ENCODE results near the gene EPHA7. TPM values are rescaled to one million over a fixed set of nuclear protein-coding genes. Genes with fewer than 3 reads are reported as not detected.

EPHA7 gene
- total RNA-seq, 2 experiments from 2014 or later, result not detected

GRCh38 chr6:93337014-93337413 lies 82.3 kb downstream of the EPHA7 start:
- TF ChIP-seq CTCF (IDR thresholded peaks at IDR 0.05), result no peak
- no peaks in the 10 kb centered on the region for H3K36me3 Mint-ChIP-seq (ENCODE audit: low read depth)
- H3K9me3 Mint-ChIP-seq, result no peaks in the 10 kb centered on the region
- H3K27ac Mint-ChIP-seq, result no peak overlapping the region
- DNase-seq, result no peak
- intact Hi-C loops (cut with micrococcal nuclease), result no loop called here
- POLR2A ChIA-PET, result no interaction called here
- ATAC-seq, result no peak
- CTCF ChIA-PET, result no interaction called here
- H3K4me1 Mint-ChIP-seq (ENCODE audit: low read depth), result no peaks in the 10 kb centered on the region
- no peak overlapping the region for H3K4me3 Mint-ChIP-seq
- no peaks in the 10 kb centered on the region for H3K27me3 Mint-ChIP-seq

- TF ChIP-seq CTCF (IDR thresholded peaks at IDR 0.05), result no peak
- no peak for ATAC-seq
- POLR2A ChIA-PET, result no interaction called here
- DNase-seq, result no peak
- Mint-ChIP-seq H3K36me3 (ENCODE audit: low read depth) (no peaks in the 10 kb centered on the region), H3K4me3 (no peak overlapping the region), H3K27me3 (no peaks in the 10 kb centered on the region), H3K9me3 (peaks cover 3% of the 10 kb centered on the region), H3K27ac (no peak overlapping the region), H3K4me1 (ENCODE audit: low read depth) (no peaks in the 10 kb centered on the region)
- intact Hi-C loops (cut with micrococcal nuclease), result no loop called here
- CTCF ChIA-PET, result no interaction called here
These were observed 89.9 kb downstream of the EPHA7 start for GRCh38 chr6:93329301-93330000.

GRCh38 chr6:93327857-93328256 lies 91.5 kb downstream of the EPHA7 start:
- no peak overlapping the region for H3K27ac Mint-ChIP-seq
- POLR2A ChIA-PET, result no interaction called here
- H3K27me3 Mint-ChIP-seq, result no peaks in the 10 kb centered on the region
- DNase-seq (no peak), ATAC-seq (no peak)
- CTCF ChIA-PET, result no interaction called here
- H3K9me3 Mint-ChIP-seq, result peaks cover 3% of the 10 kb centered on the region
- H3K4me1 Mint-ChIP-seq (ENCODE audit: low read depth), result no peaks in the 10 kb centered on the region
- TF ChIP-seq CTCF (IDR thresholded peaks at IDR 0.05), result no peak
- no peaks in the 10 kb centered on the region for H3K36me3 Mint-ChIP-seq (ENCODE audit: low read depth)
- intact Hi-C loops (cut with micrococcal nuclease), result no loop called here
- H3K4me3 Mint-ChIP-seq, result no peak overlapping the region

GRCh38 chr6:93325761-93326160 lies 93.6 kb downstream of the EPHA7 start:
- no peaks in the 10 kb centered on the region for H3K36me3 Mint-ChIP-seq (ENCODE audit: low read depth)
- intact Hi-C loops (cut with micrococcal nuclease), result no loop called here
- DNase-seq (no peak), ATAC-seq (no peak)
- H3K4me1 Mint-ChIP-seq (ENCODE audit: low read depth), result no peaks in the 10 kb centered on the region
- ChIA-PET POLR2A (no interaction called here), CTCF (no interaction called here)
- no peaks in the 10 kb centered on the region for H3K27me3 Mint-ChIP-seq
- H3K9me3 Mint-ChIP-seq, result peaks cover 3% of the 10 kb centered on the region
- H3K27ac Mint-ChIP-seq, result no peak overlapping the region
- no peak for TF ChIP-seq CTCF (IDR thresholded peaks at IDR 0.05)
- H3K4me3 Mint-ChIP-seq, result no peak overlapping the region

- no peak overlapping the region for H3K27ac Mint-ChIP-seq
- H3K36me3 Mint-ChIP-seq (ENCODE audit: low read depth), result no peaks in the 10 kb centered on the region
- no peak overlapping the region for H3K4me3 Mint-ChIP-seq
- TF ChIP-seq CTCF (IDR thresholded peaks at IDR 0.05), result no peak
- no peaks in the 10 kb centered on the region for H3K4me1 Mint-ChIP-seq (ENCODE audit: low read depth)
- DNase-seq, result no peak
- H3K27me3 Mint-ChIP-seq, result no peaks in the 10 kb centered on the region
- POLR2A ChIA-PET, result no interaction called here
- ATAC-seq, result no peak
- CTCF ChIA-PET, result no interaction called here
- H3K9me3 Mint-ChIP-seq, result peaks cover 3% of the 10 kb centered on the region
- intact Hi-C loops (cut with micrococcal nuclease), result no loop called here
These were observed 95.7 kb downstream of the EPHA7 start for GRCh38 chr6:93323630-93324029.
